Activated CD8-positive, alpha-beta memory T cell treated with anti-CD3 and anti-CD28 coated beads for 36 hours (primary cell): ENCODE data around the gene IFI27. TPM values are rescaled to one million over a fixed set of nuclear protein-coding genes. Genes with fewer than 3 reads are reported as not detected.

Source experiments
- CTCF ChIA-PET: fragments of 350-600 bp; sonication (Branson Sonifier 250); formaldehyde crosslinking; loops from one replicate; lab custom pipeline; 2021; ENCODE audit warnings: antibody characterized with exemption; lab: Charles Lee
- POLR2A ChIA-PET: fragments of 350-600 bp; sonication (Branson Sonifier 250); formaldehyde crosslinking; loops from one replicate; lab custom pipeline; 2021; ENCODE audit warnings: antibody characterized with exemption; lab: Charles Lee
- total RNA-seq, 2 experiments: library from RNA; stranded (reverse); gene quantifications; one replicate each; pipeline ENCODE4 v1.2.3, GENCODE V29; 2021

IFI27 gene
- total RNA-seq, 2 experiments from 2014 or later, result 1.1 to 1.3 TPM

DNA sequence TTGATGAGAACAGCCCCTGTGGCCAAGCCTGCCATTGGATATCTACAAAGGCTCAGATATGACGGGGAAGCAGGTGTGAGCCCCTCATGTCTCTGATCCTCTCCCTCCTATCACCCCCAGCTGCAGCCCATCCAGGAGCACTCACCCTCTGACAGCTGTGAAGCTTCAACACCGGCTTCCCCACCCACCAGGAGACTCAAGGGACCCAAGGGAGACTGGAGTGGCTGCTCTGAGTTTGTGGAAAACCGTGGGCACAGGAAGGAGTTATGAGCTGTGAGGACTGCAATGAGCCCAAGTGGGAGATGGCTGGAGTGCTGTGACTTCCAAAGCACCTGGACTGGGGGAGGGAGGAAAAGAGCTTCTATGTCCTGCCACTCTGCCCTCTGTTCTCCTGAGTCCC lies 10.9 kb downstream of the IFI27 start:
- CTCF ChIA-PET, result no interaction called here
- POLR2A ChIA-PET, result no interaction called here

DNA sequence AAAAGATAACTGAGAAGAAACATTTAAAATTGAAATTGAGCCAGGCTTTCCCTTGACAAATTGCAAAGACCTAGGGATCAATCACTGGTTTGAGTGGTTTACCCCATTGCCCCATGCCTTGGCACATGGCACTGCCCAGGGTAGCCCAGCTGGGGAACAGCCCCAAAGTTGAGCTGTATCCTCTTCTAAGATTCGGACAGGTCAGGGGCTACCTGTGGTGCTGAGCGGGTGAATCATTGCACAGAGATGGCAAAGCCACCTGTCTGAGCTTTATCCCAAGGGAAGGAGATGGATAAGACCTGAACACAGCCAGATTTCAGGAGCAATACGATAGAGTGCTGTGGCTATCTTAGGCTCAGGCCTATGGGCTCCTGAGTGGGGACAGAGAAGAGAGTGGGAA lies 11.9 kb downstream of the IFI27 start:
- ChIA-PET CTCF (no interaction called here), POLR2A (no interaction called here)

DNA sequence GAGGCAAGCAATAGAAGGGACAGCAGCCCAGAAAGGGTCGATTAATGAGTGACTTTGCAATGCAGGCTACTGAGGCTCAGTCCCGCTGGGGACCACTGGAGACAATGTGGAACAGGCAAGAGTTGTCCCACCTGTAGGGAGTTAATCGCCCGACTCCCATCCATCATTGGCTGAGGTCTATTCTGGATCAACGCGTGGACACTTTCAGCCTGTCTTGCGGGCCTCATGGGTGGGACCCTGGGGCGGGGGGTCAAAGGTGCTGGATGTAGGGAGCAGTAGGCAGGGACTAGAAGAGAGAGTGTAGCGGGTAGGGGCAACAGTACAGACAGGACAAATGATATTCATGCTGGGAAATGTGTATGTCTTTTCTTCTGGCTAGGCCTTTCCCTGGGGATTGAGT lies 12.8 kb downstream of the IFI27 start:
- POLR2A ChIA-PET, result no interaction called here

GRCh38 chr14:94123868-94124267 lies 13.3 kb downstream of the IFI27 start:
- CTCF ChIA-PET, result no interaction called here
- POLR2A ChIA-PET, result no interaction called here

More for the DNA sequence above, 12.8 kb downstream of the IFI27 start:
- CTCF ChIA-PET, result no interaction called here

- POLR2A ChIA-PET, result no interaction called here
- CTCF ChIA-PET, result interaction anchor here (0.6 kb wide), 1 partner anchor 55 kb away, joined by 3 read pairs; no protein-coding TSS in a partner anchor
These were observed 14.2 kb downstream of the IFI27 start for GRCh38 chr14:94124582-94125377.

DNA sequence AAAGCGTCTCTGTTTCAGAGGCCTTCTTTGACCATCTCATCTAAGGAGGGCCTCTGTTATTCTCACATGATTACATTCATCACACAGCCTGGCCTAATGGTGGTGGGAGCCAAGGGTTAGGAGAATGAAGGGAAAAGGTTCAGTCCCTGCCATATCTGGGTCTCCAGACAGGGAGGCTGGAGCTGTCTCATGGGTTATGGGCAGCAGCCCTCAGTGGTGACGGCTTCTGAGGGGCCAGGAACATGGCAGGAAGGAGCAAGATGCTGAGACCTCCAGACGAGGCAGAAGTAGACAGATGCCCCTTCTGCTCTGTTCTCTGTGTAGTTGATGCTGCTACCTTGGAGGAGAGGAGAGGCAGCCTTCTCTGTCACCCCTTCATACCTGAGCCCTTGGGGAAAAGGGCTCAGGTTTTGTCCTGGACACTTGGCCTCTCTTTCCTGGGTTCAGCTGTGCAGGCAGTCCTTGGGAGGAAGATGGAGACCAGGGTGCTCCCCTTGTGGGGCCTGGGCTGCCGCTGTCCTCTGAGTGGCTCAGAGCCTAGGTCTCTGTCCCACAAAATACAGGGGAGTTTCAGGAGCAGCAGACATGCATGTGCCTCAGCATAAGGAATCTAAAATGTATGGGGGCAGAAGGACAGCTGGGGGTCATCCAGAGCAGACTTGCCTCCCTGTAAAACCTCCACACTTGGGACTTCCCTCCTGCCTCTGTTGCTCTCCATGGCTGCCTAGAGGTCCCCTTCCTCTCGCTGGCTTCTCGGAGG lies 15.3 kb downstream of the IFI27 start:
- ChIA-PET POLR2A (no interaction called here), CTCF (no interaction called here)

DNA sequence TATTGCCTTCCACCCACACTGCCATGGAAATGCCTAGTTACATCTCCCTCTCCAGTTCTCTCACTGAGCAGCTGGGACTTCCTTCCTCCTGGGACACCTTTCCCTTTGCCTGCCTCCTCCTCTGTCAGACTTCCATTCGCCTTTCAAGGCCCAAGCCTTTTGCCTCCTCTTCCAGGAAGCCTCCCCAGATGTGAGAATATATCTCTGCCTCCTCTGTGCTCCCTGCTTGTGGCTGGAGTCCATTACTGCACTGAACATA lies 15.8 kb downstream of the IFI27 start:
- ChIA-PET CTCF (no interaction called here), POLR2A (no interaction called here)

DNA sequence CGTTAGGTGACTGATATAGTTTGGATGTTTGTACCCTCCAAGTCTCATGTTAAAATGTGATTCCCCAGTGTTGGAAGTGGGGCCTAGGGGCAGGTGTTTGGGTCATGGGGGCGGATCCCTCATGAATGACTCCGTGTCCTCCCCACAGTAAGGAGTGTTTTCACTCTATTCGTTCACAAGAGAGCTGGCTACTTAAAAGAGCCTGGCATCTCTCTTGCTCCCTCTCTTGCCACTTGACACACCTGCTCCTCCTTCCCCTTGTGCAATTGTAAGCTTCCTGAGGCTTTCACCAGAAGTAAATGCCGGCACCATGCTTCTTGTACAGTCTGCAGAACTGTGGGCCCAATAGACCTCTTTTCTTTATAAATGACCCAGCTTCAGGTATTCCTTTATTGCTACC lies 16.3 kb downstream of the IFI27 start:
- CTCF ChIA-PET, result no interaction called here
- POLR2A ChIA-PET, result no interaction called here

DNA sequence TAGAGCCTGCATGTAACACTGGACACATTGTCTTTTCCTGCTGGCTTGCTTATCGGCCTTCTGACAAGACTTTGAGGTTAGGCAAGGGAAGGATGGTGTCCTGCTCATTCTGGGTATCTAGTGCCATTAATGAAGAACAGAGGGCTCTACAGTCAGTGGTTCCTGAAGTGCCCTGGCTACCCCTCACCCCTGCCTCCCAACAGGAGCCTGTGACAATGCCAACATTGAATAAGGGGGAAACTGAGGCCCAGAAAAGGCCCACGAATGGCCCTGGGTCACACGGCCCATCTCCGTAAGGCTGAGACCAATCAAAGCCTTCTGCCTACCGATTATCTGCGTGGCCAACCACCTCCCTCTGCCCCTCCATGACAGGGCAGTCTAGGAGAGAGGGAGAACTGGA lies 16.8 kb downstream of the IFI27 start:
- ChIA-PET POLR2A (no interaction called here), CTCF (no interaction called here)

- ChIA-PET CTCF (interaction anchor here (1.6 to 2.4 kb wide), 2 partner anchors 75 to 92 kb away, joined by 4 to 12 read pairs; no protein-coding TSS in a partner anchor), POLR2A (interaction anchor here (0.9 to 1.8 kb wide), 2 partner anchors 14 to 47 kb away, joined by 5 to 9 read pairs; partner anchors contain the start of genes DDX24 and IFI27L1)
These were observed 17.8 kb downstream of the IFI27 start for GRCh38 chr14:94128216-94128839.

- ChIA-PET POLR2A (interaction anchor here (0.5 to 1.8 kb wide), 4 partner anchors 14 to 164 kb away, joined by 3 to 9 read pairs (median 5); partner anchors contain the start of genes DDX24 and IFI27L1), CTCF (interaction anchor here (0.7 to 2.4 kb wide), 4 partner anchors 50 to 119 kb away, joined by 3 to 12 read pairs (median 4); no protein-coding TSS in a partner anchor)
These were observed 18.7 kb downstream of the IFI27 start, which contains the start of gene IFI27L2 for GRCh38 chr14:94129111-94129757. Gene IFI27L2, minus strand, starts transcription at chr14:94129604. Its CDS starts 40 bp downstream, at chr14:94129564.

- CTCF ChIA-PET, result interaction anchor here (0.8 to 2.4 kb wide), 3 partner anchors 76 to 120 kb away, joined by 3 to 12 read pairs (median 4); no protein-coding TSS in a partner anchor
- POLR2A ChIA-PET, result interaction anchor here (0.6 to 1.8 kb wide), 2 partner anchors 48 to 164 kb away, joined by 3 to 9 read pairs; partner anchors contain the start of genes DDX24 and IFI27L1
These were observed 19.4 kb downstream of the IFI27 start for GRCh38 chr14:94129758-94130414.

GRCh38 chr14:94132285-94132887 lies 21.9 kb downstream of the IFI27 start:
- ChIA-PET CTCF (interaction anchor here (0.6 to 2.8 kb wide), 10 partner anchors 41 to 353 kb away, joined by 3 to 6 read pairs (median 4); partner anchors contain the start of genes PPP4R4 and SERPINA6), POLR2A (no interaction called here)

GRCh38 chr14:94135476-94135875 lies 24.9 kb downstream of the IFI27 start:
- CTCF ChIA-PET, result interaction anchor here (0.9 kb wide), 1 partner anchor 100 kb away, joined by 4 read pairs; no protein-coding TSS in a partner anchor

GRCh38 chr14:94136575-94137331 lies 26.2 kb downstream of the IFI27 start:
- ChIA-PET CTCF (interaction anchor here (0.7 to 3.4 kb wide), 18 partner anchors 9 to 350 kb away, joined by 3 to 50 read pairs (median 4); partner anchors contain the start of gene PPP4R4), POLR2A (interaction anchor here (1.1 kb wide), 1 partner anchor 38 kb away, joined by 3 read pairs; no protein-coding TSS in a partner anchor)

More at GRCh38 chr14:94135476-94135875, 24.9 kb downstream of the IFI27 start:
- POLR2A ChIA-PET, result no interaction called here

DNA sequence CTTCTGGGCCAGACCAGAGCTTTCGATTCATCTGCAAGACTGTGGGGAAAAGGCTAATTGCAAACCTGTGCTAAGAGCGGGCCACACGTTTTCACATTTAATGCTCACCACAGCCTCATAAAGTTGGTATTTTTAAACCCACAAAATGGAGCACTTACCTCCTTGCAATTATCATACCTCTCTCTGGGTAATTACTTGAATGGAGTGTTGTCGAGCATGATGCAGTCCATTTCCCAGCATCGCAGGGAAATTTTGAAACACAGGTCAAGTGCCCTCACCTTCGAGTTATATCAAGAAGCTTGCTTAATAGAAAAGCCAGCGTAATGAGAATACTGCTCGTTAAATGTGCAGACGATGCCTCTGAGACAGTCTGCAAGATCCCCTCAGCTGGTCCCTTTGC lies 27.7 kb downstream of the IFI27 start:
- ChIA-PET POLR2A (no interaction called here), CTCF (interaction anchor here (1.7 to 3.4 kb wide), 2 partner anchors 102 to 129 kb away, joined by 3 to 50 read pairs; no protein-coding TSS in a partner anchor)

GRCh38 chr14:94139006-94139405 lies 28.5 kb downstream of the IFI27 start:
- ChIA-PET CTCF (interaction anchor here (3.4 kb wide), 1 partner anchor 102 kb away, joined by 50 read pairs; no protein-coding TSS in a partner anchor), POLR2A (no interaction called here)
